ENCODE data around the gene LRIG2.
A peak's percentile ranks its signal among the peaks of the same experiment; 100 is the strongest.
"Not testable (repeated sequence)": the region's sequence is repeated elsewhere in the genome, so short reads cannot be mapped to it uniquely, and the experiment has no call there.

LRIG2 gene

GRCh38 chr1:113142791-113143190 is 69.8 kb downstream of the LRIG2 start:
- no peaks in the 10 kb centered on the region for H3K9me3 ChIP-seq
- no peak overlapping the region for H3K4me3 ChIP-seq (ENCODE audit: low read depth, low read length)
- H3K4me1 ChIP-seq, result peaks cover 31% of the 10 kb centered on the region
- no peaks in the 10 kb centered on the region for H3K27me3 ChIP-seq
- TF ChIP-seq, protein P1, sequence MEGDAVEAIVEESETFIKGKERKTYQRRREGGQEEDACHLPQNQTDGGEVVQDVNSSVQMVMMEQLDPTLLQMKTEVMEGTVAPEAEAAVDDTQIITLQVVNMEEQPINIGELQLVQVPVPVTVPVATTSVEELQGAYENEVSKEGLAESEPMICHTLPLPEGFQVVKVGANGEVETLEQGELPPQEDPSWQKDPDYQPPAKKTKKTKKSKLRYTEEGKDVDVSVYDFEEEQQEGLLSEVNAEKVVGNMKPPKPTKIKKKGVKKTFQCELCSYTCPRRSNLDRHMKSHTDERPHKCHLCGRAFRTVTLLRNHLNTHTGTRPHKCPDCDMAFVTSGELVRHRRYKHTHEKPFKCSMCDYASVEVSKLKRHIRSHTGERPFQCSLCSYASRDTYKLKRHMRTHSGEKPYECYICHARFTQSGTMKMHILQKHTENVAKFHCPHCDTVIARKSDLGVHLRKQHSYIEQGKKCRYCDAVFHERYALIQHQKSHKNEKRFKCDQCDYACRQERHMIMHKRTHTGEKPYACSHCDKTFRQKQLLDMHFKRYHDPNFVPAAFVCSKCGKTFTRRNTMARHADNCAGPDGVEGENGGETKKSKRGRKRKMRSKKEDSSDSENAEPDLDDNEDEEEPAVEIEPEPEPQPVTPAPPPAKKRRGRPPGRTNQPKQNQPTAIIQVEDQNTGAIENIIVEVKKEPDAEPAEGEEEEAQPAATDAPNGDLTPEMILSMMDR (IDR thresholded peaks at IDR 0.05; ENCODE audit: low read depth, low read length), result no peak
- no peaks in the 10 kb centered on the region for H3K36me3 ChIP-seq
- no peak for DNase-seq

DNA sequence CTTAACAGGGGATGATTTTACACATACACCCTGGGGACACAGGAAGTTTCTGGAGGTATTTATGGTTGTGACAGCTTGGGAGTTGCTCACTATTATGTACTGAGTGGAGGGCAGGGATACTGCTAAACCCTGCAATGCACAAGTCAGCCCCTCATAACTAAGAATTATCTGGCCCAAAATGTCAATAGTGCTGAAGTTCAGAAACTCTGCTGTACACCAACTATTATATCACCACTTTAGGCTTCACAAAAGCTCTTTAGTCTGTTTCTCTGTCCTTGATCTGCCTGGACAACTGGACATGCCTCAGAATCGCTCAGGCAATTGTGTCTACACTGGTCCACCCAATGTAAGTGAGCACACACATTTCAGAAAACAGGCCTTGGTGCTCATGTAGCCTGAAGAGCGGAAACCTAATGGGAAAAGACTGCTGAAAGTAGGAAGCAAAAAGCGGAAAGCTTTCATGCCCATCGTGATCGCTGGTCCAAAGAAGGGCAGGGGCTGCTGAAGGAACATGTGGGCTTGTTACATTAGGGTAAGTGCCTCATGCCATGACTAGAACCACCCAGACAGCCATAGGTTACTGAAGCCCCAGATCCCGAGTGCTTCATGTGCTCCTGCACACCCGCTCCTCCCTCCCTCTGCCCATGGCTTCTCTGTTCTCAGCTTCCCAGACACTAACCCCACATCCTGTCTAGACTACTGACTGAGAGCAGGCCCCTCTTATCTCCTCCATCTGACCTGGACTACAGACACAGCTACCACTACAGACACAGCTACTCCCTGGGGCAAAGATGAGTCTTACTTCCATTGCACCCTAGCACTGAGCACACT is 73.5 kb downstream of the LRIG2 start:
- Histone ChIP-seq H3K9me3 (no peaks in the 10 kb centered on the region), H3K4me3 (ENCODE audit: low read depth, low read length) (peak overlapping the region; percentile 20; the same call in 1 of the 2 replicates), H3K27me3 (no peaks in the 10 kb centered on the region), H3K4me1 (peaks cover 26% of the 10 kb centered on the region), H3K36me3 (no peaks in the 10 kb centered on the region)
- TF ChIP-seq, protein P1 (IDR thresholded peaks at IDR 0.05; ENCODE audit: low read depth, low read length), result no peak
- DNase-seq, result peak; percentile 89

DNA sequence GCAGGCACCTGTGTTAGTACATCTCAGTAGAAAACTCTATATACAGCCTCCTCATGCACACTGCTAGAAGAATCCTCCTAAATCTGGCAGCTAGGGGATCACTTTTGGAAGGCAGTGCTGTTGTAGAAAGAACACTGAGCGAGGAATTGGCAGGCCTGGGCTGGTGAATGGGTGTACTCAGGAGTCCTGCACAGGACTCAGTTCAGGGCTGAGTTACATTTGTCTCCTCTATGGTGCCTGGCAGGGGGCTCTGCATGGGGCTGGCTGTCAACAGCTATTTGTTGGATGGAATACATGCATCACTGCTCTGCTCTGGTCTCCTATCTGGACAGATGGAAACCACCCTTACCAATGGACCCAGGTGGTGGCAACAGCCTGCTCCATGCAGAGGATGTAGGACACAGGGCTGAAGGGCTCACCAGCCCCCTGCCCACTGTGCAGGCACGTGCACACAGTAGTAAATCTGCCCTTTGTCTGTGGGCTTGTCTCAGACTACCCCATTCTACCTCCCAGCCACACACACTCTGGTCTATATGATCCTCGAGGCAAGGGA is 74.2 kb downstream of the LRIG2 start:
- Histone ChIP-seq H3K4me1 (peaks cover 21% of the 10 kb centered on the region), H3K9me3 (no peaks in the 10 kb centered on the region), H3K27me3 (no peaks in the 10 kb centered on the region), H3K4me3 (ENCODE audit: low read depth, low read length) (no peak overlapping the region), H3K36me3 (no peaks in the 10 kb centered on the region)
- DNase-seq, result peak; percentile 89
- TF ChIP-seq, protein P1 (IDR thresholded peaks at IDR 0.05; ENCODE audit: low read depth, low read length), result peak; percentile 20; the same call in 1 of the 2 replicates

DNA sequence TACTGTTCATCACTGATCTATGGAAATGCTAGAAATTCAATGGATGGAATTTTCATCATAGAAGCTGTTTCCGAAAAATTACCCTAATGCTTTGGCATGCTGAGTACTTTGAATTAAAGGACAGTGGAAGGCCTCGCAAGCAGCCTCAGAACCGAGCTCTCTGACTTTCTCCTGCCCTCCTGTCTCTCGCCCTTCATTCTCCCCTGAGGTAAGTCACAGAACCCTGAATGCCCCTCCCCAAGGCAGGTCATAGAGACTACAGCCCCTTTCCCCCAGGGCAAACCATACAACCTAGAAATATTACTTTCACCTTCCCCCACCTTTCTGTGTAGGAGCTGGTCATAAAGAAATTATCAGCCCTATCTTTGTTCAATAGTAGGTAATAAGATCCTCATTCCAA is 74.8 kb downstream of the LRIG2 start:
- H3K4me3 ChIP-seq (ENCODE audit: low read depth, low read length), result no peak overlapping the region
- TF ChIP-seq, protein P1 (IDR thresholded peaks at IDR 0.05; ENCODE audit: low read depth, low read length), result no peak
- H3K36me3 ChIP-seq, result no peaks in the 10 kb centered on the region
- no peaks in the 10 kb centered on the region for H3K27me3 ChIP-seq
- peaks cover 21% of the 10 kb centered on the region for H3K4me1 ChIP-seq
- DNase-seq, result no peak
- no peaks in the 10 kb centered on the region for H3K9me3 ChIP-seq

DNA sequence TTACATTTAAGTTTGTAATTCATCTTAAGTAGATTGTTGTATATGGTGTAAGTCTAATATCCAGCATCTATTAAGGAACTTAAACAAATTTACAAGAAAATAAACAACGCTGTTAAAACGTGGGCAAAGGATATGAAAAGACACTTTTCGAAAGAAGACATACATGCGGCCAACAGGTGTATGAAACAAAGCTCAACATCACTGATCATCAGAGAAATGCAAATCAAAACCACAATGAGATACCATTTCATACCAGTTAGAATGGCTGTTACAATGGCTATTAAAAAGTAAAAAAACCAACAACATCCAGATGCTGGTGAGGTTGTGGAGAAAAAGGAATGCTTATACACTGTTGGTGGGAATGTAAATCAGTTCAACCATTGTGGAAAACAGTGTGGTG is 77.5 kb downstream of the LRIG2 start:
- DNase-seq; H3K4me3 ChIP-seq (ENCODE audit: low read depth, low read length); H3K9me3 ChIP-seq; H3K27me3 ChIP-seq; H3K36me3 ChIP-seq: not testable (repeated sequence)
- peaks cover 26% of the 10 kb centered on the region for H3K4me1 ChIP-seq

- Histone ChIP-seq H3K4me1 (peaks cover 7% of the 10 kb centered on the region), H3K36me3 (no peaks in the 10 kb centered on the region), H3K27me3 (no peaks in the 10 kb centered on the region), H3K9me3 (peaks cover 3% of the 10 kb centered on the region), H3K4me3 (ENCODE audit: low read depth, low read length) (no peak overlapping the region)
- TF ChIP-seq, protein P1 (IDR thresholded peaks at IDR 0.05; ENCODE audit: low read depth, low read length), result no peak
- peak; percentile 49 for DNase-seq
Measured at GRCh38 chr1:113153116-113153803, 80.3 kb downstream of the LRIG2 start.
